T-cell (primary cell): ENCODE measurements around the gene C5orf34. TPM values are rescaled to one million over a fixed set of nuclear protein-coding genes. Genes with fewer than 3 reads are reported as not detected.
"Not testable (repeated sequence)": the region's sequence is repeated elsewhere in the genome, so short reads cannot be mapped to it uniquely, and the experiment has no call there.

Experiments
- ATAC-seq, 4 experiments: fragments of 200-7000 bp in 3 of 4; fragments of 150-1000 bp in 1 of 4; cut with Tn5 transposase; replicated peaks in 1 of 4; 1 replicate in 3 of 4; 2 replicates in 1 of 4; pipeline ENCODE4 v1.10.0; 2021; ENCODE audit warnings: moderate library complexity in 3 of 4, mild to moderate bottlenecking in 2 of 4, moderate number of reproducible peaks in 1 of 4
- CTCF ChIA-PET, 2 donors: fragments of 300-600 bp; sonication (Branson Sonifier 250); formaldehyde crosslinking; loops; one replicate each; lab custom pipeline; 2022; ENCODE audit warnings: antibody characterized with exemption in 2 of 2; lab: Charles Lee
- POLR2A ChIA-PET, 2 donors: fragments of 300-600 bp; sonication (Branson Sonifier 250); formaldehyde crosslinking; loops; one replicate each; lab custom pipeline; 2022; ENCODE audit warnings: antibody characterized with exemption in 2 of 2; lab: Charles Lee
- DNase-seq, 35 experiments: peaks; one replicate each; pipeline versions ENCODE4 v3.0.0 to v3.0.0-alpha.2; 2013 to 2023
- H3K27ac ChIP-seq: one replicate; pipeline ENCODE4 v1.5.1; 2013; ENCODE audit warnings: low read length
- H3K27me3 ChIP-seq, 2 experiments: replicated peaks in 1 of 2; 1 replicate in 1 of 2; 2 replicates in 1 of 2; pipeline versions ENCODE4 v1.6.1 to v1.7.0; 2013; ENCODE audit warnings: low read length in 1 of 2, mixed read lengths in 1 of 2; ENCODE audit not compliant: control insufficient read depth in 2 of 2, insufficient read depth in 2 of 2; ENCODE audit errors: extremely low read depth in 1 of 2
- H3K36me3 ChIP-seq, 2 donors: 1 replicate in 1 of 2; 2 replicates in 1 of 2; pipeline versions ENCODE4 v1.6.1 to v1.7.0; 2013; ENCODE audit warnings: low read length in 1 of 2; ENCODE audit not compliant: control insufficient read depth in 2 of 2, insufficient read depth in 1 of 2; ENCODE audit errors: extremely low read depth in 1 of 2
- H3K4me1 ChIP-seq, 2 experiments: 1 replicate in 1 of 2; 2 replicates in 1 of 2; pipeline versions ENCODE4 v1.6.1 to v1.7.0; 2013; ENCODE audit warnings: low read length in 2 of 2, mixed read lengths in 1 of 2; ENCODE audit not compliant: insufficient read depth in 2 of 2, control insufficient read depth in 1 of 2; ENCODE audit errors: extremely low read depth in 1 of 2
- H3K4me3 ChIP-seq, 2 donors: 1 replicate in 1 of 2; 2 replicates in 1 of 2; pipeline versions ENCODE4 v1.5.1 to v1.7.0; 2013; ENCODE audit warnings: mild to moderate bottlenecking in 2 of 2, low read length in 1 of 2, moderate library complexity in 1 of 2; ENCODE audit not compliant: control insufficient read depth in 1 of 2; ENCODE audit errors: extremely low read depth in 1 of 2
- H3K9me3 ChIP-seq: 2 replicates; pipeline ENCODE4 v1.7.0; 2013
- H3K27ac Mint-ChIP-seq, 2 donors: one replicate each; pipeline ENCODE4 v1.8.0; 2020 to 2021; ENCODE audit warnings: mild to moderate bottlenecking in 2 of 2, mixed read lengths in 2 of 2
- H3K27me3 Mint-ChIP-seq, 2 donors: one replicate each; pipeline ENCODE4 v1.8.0; 2021 to 2022; ENCODE audit warnings: mixed read lengths in 2 of 2
- H3K36me3 Mint-ChIP-seq: one replicate; pipeline ENCODE4 v1.8.0; 2021; ENCODE audit warnings: mixed read lengths
- H3K4me1 Mint-ChIP-seq, 3 donors: one replicate each; pipeline ENCODE4 v1.8.0; 2020 to 2022; ENCODE audit warnings: mixed read lengths in 3 of 3, mild to moderate bottlenecking in 1 of 3
- H3K4me3 Mint-ChIP-seq, 3 donors: one replicate each; pipeline ENCODE4 v1.8.0; 2020 to 2022; ENCODE audit warnings: mild to moderate bottlenecking in 3 of 3, mixed read lengths in 3 of 3, moderate library complexity in 3 of 3
- H3K9me3 Mint-ChIP-seq, 3 donors: one replicate each; pipeline ENCODE4 v1.8.0; 2020 to 2022; ENCODE audit warnings: mixed read lengths in 3 of 3
- WGBS: methylation state at CpG from one replicate; pipeline ENCODE4 v1.1.5; 2013; ENCODE audit warnings: missing lambda C conversion rate; ENCODE audit not compliant: insufficient coverage; 5-methylcytosine and 5-hydroxymethylcytosine counted together
- total RNA-seq, 35 experiments: library from RNA in 6 of 35; stranded (reverse) in 6 of 35; fragments of 120-200 nt in 1 of 35; gene quantifications; one replicate each; pipeline versions ENCODE4 v1.2.1 to v1.2.4 and lab custom pipeline; 2013 to 2026

The C5orf34 gene
- total RNA-seq, 5 donors from 2014 or later (not counting 1 experiment from before 2014, with no cell fraction given): 1.0 to 4.2 (median 2.8) TPM

DNA sequence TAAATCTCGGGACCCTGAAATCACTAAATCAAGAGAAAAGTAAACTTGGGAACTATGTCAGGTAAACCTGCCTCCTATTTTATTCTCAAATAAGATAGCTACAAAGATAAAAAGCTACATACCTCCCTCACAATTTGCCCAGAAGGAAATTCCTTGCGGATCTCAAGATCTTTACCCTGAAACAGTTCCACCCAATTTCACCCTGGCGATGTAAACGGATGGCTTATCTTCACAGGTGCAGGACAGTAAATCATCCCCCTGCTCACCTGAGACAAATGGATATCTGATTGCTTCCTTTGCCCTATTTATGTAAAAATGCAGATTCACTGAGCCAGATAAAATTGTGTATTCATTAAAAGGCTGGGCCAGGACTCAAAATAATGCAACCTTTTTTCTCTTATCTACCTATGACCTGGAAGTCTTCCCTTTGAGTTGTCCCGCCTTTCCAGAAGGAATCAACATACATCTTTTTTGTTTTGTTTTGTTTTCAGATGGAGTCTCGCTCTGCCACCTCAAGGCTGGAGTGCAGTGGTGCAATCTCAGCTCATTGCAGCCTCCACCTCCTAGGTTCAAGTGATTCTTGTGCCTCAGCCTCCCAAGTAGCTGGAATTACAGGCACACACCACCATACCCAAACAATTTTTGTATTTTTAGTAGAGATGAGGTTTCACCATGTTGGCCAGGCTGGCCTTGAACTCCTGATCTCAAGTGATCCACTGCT lies 45.1 kb downstream of the C5orf34 start:
- no peak overlapping the region for H3K4me3 Mint-ChIP-seq
- H3K4me1 Mint-ChIP-seq: peaks cover 16 to 46% (median 22%) of the 10 kb centered on the region in 3 donors
- POLR2A ChIA-PET: no interaction called here
- DNase-seq: no peak
- no peak for ATAC-seq
- H3K36me3 Mint-ChIP-seq: peaks cover 73% of the 10 kb centered on the region
- Histone ChIP-seq H3K36me3 (peaks cover 0 to 5% of the 10 kb centered on the region in 2 donors), H3K4me1 (no peaks in the 10 kb centered on the region), H3K4me3 (no peak overlapping the region), H3K27ac (no peak overlapping the region), H3K9me3 (no peaks in the 10 kb centered on the region), H3K27me3 (no peaks in the 10 kb centered on the region)
- H3K27me3 Mint-ChIP-seq: no peaks in the 10 kb centered on the region
- no peak overlapping the region for H3K27ac Mint-ChIP-seq
- 100% methylated on average over 1 of the region's 6 CpGs for WGBS
- CTCF ChIA-PET: interaction anchor here (0.6 to 0.7 kb wide), 2 partner anchors 140 to 299 kb away, joined by 3 to 6 read pairs; no protein-coding TSS in a partner anchor
- H3K9me3 Mint-ChIP-seq: peaks cover 9 to 35% (median 23%) of the 10 kb centered on the region in 3 donors

DNA sequence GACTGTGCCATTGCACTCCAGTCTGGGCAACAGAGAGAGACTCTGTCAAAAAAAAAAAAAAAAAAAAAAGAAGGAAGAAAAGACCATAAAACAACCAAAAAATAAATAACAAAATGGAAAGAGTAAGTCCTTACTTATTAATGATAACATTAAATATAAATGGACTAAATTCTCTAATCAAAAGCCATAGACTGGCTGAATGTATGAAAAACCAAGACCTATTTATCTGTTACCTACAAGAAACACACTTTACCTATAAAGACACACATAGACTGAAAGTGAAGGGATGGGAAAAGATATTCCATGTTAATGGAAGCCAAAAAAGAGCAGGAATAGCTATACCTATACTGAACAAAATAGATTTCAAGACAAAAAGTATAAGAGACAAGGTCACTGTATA lies 47.8 kb downstream of the C5orf34 start:
- ChIA-PET POLR2A (no interaction called here), CTCF (interaction anchor here in 1 of 2 donors (0.7 kb wide), 1 partner anchor 17 kb away, joined by 7 read pairs; no protein-coding TSS in a partner anchor)
- no peak for DNase-seq
- Mint-ChIP-seq H3K9me3 (peaks cover 9 to 30% (median 21%) of the 10 kb centered on the region in 3 donors), H3K4me1 (peaks cover 0 to 34% (median 16%) of the 10 kb centered on the region in 3 donors), H3K27ac (no peak overlapping the region), H3K36me3 (peaks cover 64% of the 10 kb centered on the region), H3K27me3 (no peaks in the 10 kb centered on the region), H3K4me3 (no peak overlapping the region)
- H3K36me3 ChIP-seq: peaks cover 0 to 5% of the 10 kb centered on the region in 2 donors
- H3K27me3 ChIP-seq: no peaks in the 10 kb centered on the region
- no peaks in the 10 kb centered on the region for H3K9me3 ChIP-seq
- no peak for ATAC-seq
- no peak overlapping the region for H3K27ac ChIP-seq
- no peak overlapping the region for H3K4me3 ChIP-seq
- no peaks in the 10 kb centered on the region for H3K4me1 ChIP-seq

DNA sequence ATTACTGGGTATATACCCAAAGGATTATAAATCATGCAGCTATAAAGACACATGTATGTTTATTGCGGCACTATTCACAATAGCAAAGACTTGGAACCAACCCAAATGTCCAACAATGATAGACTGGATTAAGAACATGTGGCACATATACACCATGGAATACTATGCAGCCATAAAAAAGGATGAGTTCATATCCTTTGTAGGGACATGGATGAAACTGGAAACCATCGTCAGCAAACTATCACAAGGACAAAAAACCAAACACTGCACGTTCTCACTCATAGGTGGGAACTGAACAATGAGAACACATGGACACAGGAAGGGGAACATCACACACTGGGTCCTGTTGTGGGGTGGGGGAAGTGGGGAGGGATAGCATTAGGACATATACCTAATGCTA lies 49.5 kb downstream of the C5orf34 start:
- H3K27ac Mint-ChIP-seq, H3K27ac ChIP-seq, H3K4me3 Mint-ChIP-seq, H3K27me3 ChIP-seq, POLR2A ChIA-PET, H3K4me3 ChIP-seq, DNase-seq, ATAC-seq, CTCF ChIA-PET, H3K36me3 ChIP-seq, H3K9me3 ChIP-seq, H3K27me3 Mint-ChIP-seq, H3K4me1 ChIP-seq: not testable (repeated sequence)
- Mint-ChIP-seq H3K4me1 (peaks cover 5 to 28% (median 13%) of the 10 kb centered on the region in 3 donors), H3K9me3 (peaks cover 9 to 22% (median 15%) of the 10 kb centered on the region in 3 donors), H3K36me3 (peaks cover 65% of the 10 kb centered on the region)
- no CpG with 5 or more reads among the region's 3 CpGs for WGBS

DNA sequence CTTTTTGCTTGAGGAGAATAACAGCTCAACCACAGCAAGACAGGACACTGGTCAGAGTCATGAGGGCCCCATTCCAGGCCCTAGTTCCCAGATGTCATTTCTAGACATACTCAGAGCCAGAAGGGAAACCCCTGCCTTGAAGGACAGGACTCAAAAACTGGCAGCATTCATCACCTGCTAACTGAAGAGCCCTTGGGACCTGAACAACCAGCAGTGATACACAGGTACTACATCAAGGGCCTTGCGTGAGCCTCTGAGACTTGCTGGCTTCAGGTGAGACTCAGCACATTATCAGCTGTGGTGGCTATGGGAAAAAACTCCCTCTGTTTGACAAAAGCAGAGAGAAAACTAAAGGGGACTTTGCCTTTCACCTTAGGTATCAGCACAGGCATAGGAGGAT lies 53.9 kb downstream of the C5orf34 start:
- ChIA-PET CTCF (interaction anchor here in 1 of 2 donors (0.6 kb wide), 1 partner anchor 142 kb away, joined by 5 read pairs; no protein-coding TSS in a partner anchor), POLR2A (no interaction called here)
- H3K36me3 ChIP-seq: peaks cover 3 to 5% of the 10 kb centered on the region in 2 donors
- Mint-ChIP-seq H3K9me3 (peaks cover 0 to 10% (median 8%) of the 10 kb centered on the region in 3 donors), H3K36me3 (peaks cover 54% of the 10 kb centered on the region), H3K4me3 (no peak overlapping the region), H3K27ac (no peak overlapping the region), H3K4me1 (peaks cover 5 to 24% (median 10%) of the 10 kb centered on the region in 3 donors), H3K27me3 (no peaks in the 10 kb centered on the region)
- no CpG with 5 or more reads among the region's 1 CpG for WGBS
- peaks cover 3% of the 10 kb centered on the region for H3K9me3 ChIP-seq
- no peaks in the 10 kb centered on the region for H3K4me1 ChIP-seq
- H3K4me3 ChIP-seq: no peak overlapping the region
- H3K27ac ChIP-seq: no peak overlapping the region
- H3K27me3 ChIP-seq: no peaks in the 10 kb centered on the region
- DNase-seq (no peak), ATAC-seq (no peak)

DNA sequence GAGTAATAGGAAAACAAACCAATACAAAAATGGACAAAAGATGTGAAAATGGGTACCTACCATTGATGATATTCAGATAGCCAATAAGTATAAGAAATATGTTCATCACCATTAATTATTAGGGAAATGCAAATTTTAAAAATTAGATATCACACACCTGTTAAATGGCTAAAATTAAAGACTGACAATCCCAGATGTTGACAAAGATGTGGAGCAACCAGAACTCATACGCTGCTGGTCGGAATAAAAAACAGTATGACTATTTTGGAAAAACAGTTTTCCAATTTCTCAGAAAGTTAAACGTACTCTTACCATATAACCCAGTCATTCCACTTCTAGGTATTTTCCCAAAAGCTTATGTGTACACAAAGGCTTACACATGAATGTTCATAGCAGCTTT lies 58.4 kb downstream of the C5orf34 start:
- H3K4me1 Mint-ChIP-seq: peaks cover 0 to 12% (median 2%) of the 10 kb centered on the region in 3 donors
- DNase-seq (no peak), ATAC-seq (no peak)
- Histone ChIP-seq H3K27ac (no peak overlapping the region), H3K36me3 (peaks cover 3 to 9% of the 10 kb centered on the region in 2 donors), H3K27me3 (no peaks in the 10 kb centered on the region), H3K4me3 (no peak overlapping the region), H3K4me1 (no peaks in the 10 kb centered on the region), H3K9me3 (peaks cover 3% of the 10 kb centered on the region)
- no peak overlapping the region for H3K27ac Mint-ChIP-seq
- POLR2A ChIA-PET: no interaction called here
- peaks cover 66% of the 10 kb centered on the region for H3K36me3 Mint-ChIP-seq
- CTCF ChIA-PET: interaction anchor here in 1 of 2 donors (0.7 kb wide), 1 partner anchor 1308 kb away, joined by 3 read pairs; no protein-coding TSS in a partner anchor
- H3K27me3 Mint-ChIP-seq: no peaks in the 10 kb centered on the region
- WGBS: 100% methylated on average over 2 of the region's 3 CpGs
- peaks cover 0 to 8% (median 6%) of the 10 kb centered on the region in 3 donors for H3K9me3 Mint-ChIP-seq
- no peak overlapping the region for H3K4me3 Mint-ChIP-seq

DNA sequence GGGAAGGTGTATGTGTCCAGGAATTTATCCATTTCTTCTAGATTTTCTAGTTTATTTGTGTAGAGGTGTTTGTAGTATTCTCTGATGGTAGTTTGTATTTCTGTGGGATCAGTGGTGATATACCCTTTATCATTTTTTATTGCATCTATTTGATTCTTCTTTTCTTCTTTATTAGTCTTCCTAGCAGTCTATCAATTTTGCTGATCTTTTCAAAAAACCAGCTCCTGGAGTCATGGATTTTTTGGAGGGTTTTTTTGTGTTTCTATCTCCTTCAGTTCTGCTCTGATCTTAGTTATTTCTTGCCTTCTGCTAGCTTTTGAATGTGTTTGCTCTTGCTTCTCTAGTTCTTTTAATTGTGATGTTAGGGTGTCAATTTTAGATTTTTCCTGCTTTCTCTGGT lies 73.4 kb downstream of the C5orf34 start:
- ATAC-seq, H3K9me3 ChIP-seq, DNase-seq, H3K4me1 Mint-ChIP-seq, H3K4me1 ChIP-seq, H3K27ac Mint-ChIP-seq, H3K27me3 ChIP-seq, CTCF ChIA-PET, H3K4me3 ChIP-seq, H3K36me3 ChIP-seq, POLR2A ChIA-PET, H3K27ac ChIP-seq, H3K27me3 Mint-ChIP-seq, H3K4me3 Mint-ChIP-seq: not testable (repeated sequence)
- Mint-ChIP-seq H3K36me3 (peaks cover 35% of the 10 kb centered on the region), H3K9me3 (peaks cover 31 to 55% (median 36%) of the 10 kb centered on the region in 3 donors)
